UCSD-AML1 (cell line): ENCODE results near the gene AIDA.
"Not testable (repeated sequence)": the region's sequence is repeated elsewhere in the genome, so short reads cannot be mapped to it uniquely, and the experiment has no call there.

Experiments
- DNase-seq: peaks from one replicate; lab custom pipeline; 2025; ENCODE audit not compliant: unreplicated experiment; lab: John Stamatoyannopoulos, UW

Gene AIDA

DNA sequence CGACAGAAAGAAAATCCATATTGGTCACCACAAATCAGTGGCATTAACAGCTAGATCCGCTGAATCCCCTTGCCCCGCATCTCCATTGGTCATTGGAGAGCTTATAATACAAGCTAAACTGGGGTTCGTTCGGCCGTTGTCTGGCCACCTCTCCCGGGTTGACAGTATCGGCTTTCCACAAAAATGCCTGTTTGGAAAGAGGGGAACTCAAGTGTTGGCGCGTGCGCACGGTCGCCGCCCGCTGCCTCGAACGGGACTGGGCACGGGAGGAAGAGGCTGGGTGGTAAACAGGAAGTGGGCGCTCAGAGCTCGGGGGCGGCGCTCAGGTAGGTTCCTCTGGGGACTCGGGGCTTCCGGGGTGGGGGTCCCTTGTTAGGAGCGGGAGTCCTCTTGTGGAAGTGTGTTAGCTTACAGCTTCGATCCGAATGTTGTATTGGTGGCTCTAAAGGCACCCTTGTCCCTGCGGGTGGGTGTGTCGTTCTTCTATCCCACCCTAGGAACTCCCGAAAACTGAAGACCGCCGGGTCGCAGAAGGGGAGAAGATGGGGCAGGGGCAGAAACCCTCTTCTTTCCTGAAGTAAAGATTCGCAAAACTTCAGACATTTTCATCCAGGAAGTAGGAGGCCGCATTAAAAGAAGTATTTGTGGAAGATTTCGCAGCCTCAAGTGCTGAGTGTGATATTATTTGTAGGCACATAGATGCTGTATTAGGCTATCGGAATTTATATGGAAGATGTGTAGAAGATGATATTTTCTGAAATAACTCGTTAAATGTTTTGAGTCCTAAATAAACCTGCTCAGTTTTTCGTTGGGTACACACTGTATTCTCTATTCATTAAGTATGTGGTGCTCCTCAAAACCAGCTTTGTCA is 1.0 kb upstream of the AIDA start:
- DNase-seq: peak; percentile 95

DNA sequence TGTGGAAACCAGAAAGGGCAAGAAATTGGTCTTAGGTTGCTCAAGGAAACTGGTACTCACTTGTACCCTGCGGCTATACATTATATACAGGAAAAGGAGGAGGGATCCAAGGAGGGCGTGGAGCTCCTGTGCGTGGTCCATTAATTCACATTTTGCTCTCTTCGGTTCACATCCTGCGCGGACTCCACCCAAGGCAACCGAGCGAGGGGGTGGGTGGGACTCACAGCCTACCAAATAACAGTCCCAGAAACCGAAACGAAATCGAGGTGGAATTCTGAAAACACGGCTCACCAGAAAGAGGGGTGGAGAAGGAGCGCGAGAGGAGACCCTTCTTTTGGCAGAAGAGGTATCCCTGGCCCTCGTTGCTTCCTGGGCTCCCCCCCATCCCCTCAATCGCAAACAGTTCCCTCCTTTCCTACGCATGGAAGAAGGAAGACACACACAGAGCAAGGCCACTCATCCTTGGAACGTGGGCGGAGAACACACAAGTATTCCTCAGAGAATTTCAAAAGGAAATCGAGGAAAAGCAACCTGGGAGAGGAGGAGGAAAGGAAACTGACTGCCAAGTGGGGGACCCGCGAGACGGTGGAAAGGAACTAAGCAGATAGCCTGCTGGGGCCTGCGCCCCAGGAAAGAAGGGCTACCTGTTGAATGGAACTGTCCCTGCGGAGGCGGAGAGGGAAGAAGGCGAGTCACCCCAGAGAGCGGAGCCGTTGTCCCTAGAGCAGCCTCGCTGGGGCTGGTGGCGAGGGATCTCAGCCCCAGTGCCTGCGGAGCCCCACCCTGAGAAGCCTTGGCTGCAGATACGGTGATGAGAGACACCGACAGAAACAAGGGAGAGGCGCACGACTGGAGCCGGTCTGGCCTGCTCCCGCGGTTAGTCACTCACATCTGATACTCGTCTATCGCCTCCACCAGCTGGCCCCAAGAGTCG is 705 bp downstream of the AIDA start:
- DNase-seq: peak; percentile 70

DNA sequence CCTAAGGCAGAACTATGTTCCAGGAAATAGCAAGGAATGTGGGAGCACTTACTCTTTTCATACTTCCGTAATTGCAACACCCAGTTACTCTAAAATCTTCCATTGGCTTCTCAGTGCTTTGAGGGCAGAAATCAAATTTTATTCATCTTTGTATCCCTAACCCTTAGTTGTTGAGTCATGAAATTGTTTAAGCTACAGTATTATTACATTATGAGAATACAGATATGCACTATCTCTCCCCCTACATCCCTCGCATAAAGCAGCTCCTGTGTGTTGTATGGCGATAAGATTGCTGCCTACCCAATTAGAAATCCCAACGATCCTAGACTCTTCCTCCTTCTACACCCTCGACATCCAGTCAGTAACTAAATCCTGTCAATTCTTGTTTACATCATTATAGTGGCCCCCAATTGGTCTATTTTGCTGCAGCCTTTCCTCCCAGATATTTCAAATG is 2.6 kb downstream of the AIDA start:
- no peak for DNase-seq

DNA sequence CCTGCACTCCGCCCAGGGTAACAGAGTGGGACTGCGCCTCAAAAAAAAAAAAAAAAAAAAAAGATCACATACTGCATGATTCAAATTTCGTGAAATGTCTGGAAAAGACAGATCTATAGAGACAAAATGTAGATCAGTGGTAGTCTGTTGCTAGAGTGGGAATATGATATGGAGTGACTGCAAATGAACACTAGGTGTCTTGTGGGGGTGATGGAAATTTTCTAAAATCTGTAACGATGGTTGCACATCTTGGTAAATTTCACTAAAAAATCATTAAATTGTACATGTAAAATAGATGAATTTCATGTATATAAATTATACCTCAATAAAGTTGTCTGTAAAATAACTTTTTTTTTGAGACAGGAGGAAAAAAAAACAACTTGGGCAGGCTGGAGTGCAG is 5.5 kb downstream of the AIDA start:
- no peak for DNase-seq

DNA sequence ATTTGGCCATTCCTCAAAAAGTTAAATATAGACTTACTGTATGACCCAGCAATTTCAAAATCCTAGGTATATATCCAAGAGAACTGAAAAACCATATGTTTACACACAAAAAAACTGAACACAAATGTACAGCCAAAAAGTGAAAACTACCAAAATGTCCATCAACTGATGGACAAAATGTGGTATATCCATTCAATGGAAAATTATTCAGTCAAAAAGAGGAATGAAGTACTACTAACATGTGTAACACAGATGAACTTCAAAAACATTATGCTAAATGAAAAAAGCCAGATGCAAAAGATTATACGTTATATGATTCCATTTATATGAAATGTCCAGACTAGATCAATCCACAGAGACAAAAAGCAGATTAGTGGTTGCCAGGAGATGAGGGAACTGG is 8.0 kb downstream of the AIDA start:
- DNase-seq: no peak

DNA sequence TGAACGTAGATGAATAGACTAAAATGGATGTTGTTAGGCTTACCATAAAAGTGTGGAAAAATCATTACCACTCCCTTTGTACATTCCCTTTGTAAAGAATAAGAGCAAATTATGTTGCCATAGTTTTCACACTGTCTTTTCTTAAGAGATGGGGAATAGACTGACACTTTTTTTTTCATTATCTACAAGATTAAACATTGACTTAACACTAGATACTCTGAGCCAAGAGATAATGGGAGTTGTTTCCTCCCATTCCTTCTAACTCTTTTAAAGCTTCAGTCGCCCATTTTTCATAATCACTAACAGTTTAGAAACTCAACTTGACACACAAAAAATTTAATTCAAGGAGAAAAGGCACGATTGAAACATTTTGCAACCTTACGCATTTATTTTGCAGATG is 10.1 kb downstream of the AIDA start:
- no peak for DNase-seq

DNA sequence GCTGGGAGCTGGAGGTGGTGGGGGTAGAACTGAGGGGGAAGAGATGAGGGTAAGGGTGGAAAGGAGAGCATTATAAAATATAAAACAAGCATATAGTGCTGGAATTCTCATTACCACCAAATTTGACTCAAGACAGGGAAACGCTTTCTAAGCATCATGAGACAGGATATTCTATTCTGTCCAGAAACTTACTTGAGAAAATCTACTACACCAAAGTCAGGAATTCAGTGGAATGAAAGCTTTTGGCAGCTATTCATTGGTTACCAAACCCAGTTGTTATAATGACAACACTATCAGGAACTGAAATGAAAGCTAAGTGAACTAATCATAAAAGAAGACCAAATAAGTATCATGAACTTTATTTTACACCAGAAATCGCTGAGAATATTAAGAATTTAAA is 14.5 kb downstream of the AIDA start:
- DNase-seq: no peak

DNA sequence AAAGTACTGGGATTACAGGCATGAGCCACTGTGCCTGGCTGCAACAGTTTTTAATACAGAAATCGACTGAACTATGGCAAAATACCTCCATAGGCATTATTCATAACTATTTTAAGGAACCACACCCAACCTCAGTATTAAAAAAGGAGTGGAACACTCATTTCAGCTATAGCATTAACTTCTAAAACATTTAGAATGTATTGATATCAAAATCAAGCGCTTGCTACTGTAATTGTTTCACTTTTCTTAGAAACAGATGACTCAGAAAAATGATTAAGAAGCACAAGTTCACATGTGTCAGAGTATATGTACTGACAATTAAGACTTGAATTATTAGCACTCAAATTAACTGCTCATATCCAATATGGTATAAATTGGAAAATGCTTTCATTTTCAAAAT is 15.1 kb downstream of the AIDA start:
- no peak for DNase-seq

DNA sequence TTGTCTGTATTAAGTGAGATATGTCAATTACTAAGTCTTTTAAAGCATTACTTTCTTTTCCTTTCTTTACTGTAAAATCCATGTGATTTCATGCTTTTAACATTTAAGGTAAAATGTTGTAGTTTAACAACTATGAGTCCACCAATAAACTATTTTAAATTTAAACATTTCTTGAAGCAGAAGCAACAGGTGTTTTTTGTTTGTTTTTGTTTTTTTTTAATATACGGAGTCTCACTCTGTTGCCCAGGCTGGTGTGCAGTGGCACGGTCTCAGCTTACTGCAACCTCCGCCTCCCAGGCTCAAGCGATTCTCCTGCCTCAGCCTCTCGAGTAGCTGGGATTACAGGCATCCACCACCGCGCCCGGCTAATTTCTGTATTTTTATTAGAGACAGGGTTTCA is 15.6 kb downstream of the AIDA start:
- DNase-seq: no peak

DNA sequence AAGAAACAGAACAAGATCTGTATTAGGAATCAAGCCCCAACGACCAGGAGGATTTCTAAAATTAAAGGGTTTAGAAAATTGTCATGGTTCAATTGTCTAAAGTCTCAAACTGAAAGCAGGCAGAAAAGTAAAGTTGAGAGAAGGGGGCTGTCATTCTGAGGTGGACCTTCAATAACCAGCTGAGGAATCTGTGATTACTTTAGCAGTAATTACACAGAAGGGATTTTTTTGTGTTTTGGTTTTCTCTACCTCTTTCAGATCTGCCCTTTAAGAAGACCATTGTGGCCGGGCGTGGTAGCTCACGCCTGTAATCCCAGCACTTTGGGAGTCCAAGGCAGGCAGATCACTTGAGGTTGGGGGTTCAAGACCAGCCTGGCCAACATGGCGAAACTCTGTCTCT is 17.4 kb downstream of the AIDA start:
- no peak for DNase-seq

DNA sequence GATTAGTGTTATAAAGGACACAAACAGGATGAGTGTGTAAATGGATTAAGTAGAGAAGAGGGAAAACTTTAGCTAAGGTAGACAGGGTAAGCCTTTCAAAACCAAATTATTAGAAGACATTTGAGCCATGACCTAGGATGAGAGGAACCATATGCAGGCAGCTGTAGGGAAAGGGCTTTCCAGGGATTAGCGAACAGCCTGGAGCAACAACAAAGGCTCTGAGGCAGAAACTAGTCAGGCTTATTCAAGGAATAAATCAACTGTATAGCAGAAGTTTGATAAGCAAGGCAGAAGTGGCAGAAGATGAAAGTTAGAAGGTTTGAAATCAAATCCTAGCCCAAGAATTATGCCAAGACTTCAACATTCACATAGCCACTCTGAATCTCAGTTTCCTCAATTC is 21.3 kb downstream of the AIDA start:
- no peak for DNase-seq

DNA sequence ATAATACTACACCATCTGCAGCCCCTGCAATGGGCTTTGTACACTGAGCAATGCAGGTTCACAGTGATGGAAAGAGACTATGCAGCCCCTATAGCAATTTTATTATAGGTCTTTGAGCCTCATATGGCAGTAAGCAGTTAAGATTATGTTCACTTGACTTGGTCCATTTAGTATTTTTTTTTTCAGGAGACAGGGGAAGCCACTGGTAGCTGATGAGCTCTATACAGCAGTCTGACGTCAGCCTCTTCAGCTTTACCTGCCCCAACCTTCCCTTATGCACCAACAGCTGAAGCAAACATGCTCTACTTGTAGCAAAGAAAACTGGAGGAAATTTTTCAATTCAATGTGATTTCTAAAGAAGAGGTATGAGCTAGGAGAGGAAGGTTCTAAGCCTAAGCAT is 32.2 kb downstream of the AIDA start:
- DNase-seq: no peak

DNA sequence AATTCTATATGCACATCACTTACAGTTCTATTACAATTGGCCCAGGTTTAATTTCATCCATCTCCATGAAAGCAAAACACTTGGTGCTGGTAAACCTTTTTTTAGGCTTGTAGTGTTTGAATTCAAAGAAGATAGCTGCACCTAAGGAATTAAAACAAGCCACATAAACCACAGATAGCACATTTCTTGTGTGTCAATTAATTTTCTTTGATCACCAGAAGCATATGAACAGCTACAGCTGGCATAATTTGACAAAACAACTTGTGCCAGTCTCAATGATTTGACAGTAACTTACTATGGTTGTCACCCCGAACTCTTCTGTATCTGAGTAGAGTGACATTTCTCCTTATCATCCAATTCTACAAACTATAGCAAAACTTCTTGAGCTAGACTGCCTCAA is 42.2 kb downstream of the AIDA start:
- no peak for DNase-seq

DNA sequence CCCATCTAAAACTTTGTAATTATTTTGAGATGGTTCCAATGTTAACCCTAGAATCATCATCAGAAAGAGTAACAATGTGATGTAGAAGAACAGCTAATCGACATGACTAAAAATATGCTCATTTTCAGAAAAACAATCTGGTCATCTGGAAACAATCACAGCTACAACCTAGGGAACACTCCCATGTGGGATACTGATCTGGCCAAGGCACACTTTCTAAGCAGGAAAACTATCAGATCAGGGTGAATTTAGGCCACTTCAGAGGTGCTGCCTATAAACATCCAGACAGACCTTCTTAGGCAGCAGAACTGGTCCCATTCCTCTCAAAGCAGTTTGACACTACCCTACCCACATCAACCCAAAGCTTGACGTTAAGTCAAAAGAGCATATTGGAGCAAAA is 43.2 kb downstream of the AIDA start:
- not testable (repeated sequence) for DNase-seq

DNA sequence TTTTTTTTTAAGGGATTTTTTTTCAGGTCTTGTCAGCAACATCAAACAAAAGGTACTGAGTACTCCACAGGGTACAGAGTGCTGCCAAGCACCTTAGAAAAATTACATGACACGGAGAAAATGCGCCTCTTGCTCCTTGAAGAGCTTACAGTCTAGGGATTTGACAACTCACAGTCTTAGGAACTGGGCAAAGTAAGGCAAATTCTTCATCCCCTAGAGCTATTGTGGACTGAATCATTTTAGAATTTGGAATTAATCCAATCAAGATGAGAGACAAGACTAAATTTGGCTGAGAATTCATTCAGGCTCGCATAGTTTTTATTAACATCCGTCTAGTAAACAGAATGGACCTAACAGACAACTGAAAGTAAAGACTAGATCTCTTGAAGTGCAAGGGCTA is 44.1 kb downstream of the AIDA start:
- not testable (repeated sequence) for DNase-seq

DNA sequence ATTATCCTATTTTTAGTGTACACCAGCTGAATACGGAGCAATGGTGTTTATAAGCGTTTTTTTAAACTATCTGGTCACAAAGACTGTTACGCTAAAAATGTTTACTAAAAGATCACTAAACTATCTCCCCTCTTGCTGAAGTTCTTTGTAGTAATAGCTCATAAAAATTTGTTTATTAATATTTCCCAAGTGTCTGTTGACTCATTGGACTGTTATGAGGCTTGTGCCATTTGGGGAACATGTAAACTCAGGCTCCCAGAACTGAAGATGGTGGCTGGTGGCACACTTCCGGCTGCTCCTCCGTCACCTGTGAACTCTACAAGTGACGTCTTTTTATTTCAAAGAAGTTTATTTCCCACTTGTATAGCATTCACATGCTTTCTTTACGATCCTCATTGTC is 46.3 kb downstream of the AIDA start:
- no peak for DNase-seq

DNA sequence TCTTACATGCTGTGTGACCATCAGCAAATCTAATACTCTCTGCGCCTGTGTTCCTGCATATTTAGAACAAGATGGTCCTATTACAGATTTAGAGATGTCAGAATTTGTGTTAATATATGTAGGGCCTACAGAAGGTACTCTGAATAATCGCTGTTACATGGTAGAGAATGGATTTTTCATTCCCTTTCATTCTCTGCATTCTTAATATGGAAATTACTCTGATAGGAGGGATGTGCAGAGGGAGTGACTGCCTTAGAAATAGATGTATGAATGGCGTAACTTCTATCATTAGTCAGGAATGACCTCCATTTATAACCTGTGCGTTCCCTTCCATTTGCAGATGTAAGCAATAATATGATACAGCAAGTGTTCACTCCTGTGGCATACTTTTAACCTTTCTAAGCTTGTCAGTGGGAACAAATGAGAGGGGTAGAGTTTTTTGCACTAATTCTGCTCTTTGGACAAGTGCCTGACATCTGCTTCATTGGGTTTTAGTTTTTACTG is 48.8 kb downstream of the AIDA start:
- no peak for DNase-seq

DNA sequence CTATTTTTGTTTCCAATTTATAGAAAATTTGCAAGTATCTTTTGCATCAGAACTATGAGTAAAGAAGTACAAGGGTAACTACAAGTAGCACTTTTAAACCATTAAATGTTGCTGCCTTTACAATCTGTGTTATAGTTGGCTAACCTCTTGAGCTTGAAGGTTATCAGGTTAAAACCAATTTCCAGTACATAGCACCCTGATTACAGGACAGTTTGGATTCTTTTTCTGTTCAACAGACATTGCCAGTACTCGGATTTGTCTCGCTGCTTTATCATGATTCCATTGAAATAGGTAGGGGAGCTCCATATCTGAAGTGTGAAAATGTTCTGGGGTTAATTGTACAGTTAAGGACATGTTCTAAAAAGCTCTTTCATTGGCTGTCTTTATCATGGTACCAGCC is 54.4 kb downstream of the AIDA start:
- DNase-seq: no peak

DNA sequence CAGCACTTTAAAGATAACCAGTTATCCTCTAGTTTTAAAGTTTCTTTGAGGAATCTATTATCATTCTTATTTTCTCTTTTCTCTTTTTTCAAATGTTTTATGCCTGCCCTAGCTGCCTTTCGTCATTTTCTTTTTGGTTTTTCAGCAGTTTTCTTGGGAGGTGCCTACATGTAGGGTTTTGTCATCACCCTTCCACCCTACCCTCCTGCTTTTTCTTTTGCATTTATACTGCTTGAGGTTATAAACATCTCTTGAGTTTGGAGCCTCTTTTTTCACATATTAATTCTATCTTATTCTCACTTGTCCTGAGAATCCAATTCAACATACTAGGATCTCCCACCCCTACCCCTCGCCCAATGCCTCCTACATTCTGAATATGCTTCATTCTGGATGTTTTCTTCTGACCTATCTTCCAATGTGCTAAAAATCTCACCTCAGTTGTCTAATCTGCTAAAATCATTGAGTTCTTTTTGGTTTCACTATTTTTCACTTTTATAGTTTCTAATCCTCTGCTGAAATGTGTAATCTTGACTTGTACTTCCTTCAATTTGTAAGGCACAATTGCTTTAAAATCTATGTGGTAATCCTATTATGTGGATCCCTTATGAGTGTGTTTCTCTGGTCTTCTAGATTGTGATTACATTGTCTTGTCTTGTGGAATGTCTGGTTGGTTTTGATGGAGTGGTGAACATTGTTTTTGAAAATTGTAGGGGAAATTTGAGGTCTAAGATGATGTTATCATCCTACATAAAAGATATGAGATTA is 55.7 kb downstream of the AIDA start:
- DNase-seq: no peak

DNA sequence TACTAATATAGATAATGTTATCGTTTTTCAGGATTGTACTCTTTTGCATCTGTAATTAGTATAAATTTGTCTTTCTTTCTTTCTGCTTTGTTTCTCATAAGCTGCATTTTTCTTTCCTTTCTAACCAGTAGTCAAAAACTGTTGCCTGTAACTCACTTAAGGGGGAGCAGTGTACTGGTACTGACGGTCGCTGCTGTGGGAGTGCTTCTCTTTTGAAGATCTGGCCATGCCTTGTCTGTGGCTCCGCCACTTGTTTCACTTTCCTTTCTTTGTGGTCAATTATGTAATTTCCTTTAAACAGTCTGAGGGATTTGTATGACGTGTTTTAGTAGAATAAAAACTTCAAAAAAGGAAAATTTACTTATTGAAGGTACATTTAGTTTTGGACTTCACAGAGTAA is 57.4 kb downstream of the AIDA start:
- DNase-seq: peak; percentile 58

DNA sequence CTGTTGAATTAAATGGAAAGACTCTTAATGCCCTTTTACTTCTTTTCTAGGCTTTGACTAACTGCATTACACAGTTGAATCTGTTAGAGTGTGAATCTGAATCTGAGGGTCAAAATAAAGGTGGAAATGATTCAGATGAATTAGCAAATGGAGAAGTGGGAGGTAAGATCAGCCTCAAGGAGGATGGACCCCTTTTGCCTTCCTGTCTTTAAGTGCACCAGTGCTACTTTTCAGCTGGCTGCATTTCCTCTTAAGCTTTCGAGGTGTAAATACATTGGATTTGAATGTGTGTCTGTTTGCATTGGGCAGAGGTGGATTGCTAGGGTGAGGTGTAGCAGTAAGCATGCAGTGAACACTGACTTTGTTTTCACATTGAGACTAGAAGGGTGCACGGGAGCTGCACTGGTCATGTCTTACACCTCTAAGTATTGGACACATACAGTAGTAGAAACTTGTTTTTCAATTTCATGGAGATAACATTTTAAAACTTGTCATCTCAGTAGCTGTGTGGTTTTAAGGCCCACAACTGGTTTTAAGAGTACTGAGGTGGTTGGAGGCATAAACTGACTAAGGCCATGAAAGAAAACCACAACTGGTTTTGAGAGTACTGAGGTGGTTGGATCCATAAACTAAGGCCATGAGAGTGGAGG is 59.0 kb downstream of the AIDA start:
- DNase-seq: no peak
